OCI-LY3 (cell line): ENCODE results near the gene CAMK2A.

ENCODE experiments used
- CTCF ChIP-seq: fragments of 200-600, 300-600 bp; sonication (generic); IDR thresholded peaks from 2 replicates; pipeline ENCODE4 v1.5.1; 2014; ENCODE audit warnings: antibody characterized with exemption, low read length, low read depth
- EZH2phosphoT487 ChIP-seq: fragments of 200-600 bp; shearing (Covaris generic); IDR thresholded peaks from 2 replicates; pipeline ENCODE4 v1.6.1; 2018; ENCODE audit warnings: antibody characterized with exemption, mixed run types, low read depth

- TF ChIP-seq CTCF (no peak), EZH2phosphoT487 (no peak)
Observed at GRCh38 chr5:150218693-150219035, 70.9 kb downstream of the CAMK2A start.
